Neural progenitor cell (in vitro differentiated cells): ENCODE data around the gene CRELD2. TPM values are rescaled to one million over a fixed set of nuclear protein-coding genes. Genes with fewer than 3 reads are reported as not detected.

Experiments used
- DNase-seq: peaks from one replicate; pipeline ENCODE4 v3.0.0-alpha.2; 2016; ENCODE audit warnings: low spot score
- H2AFZ ChIP-seq: fragments of 200-600 bp; sonication (generic); replicated peaks from 2 replicates; pipeline ENCODE4 v1.6.1; 2016; ENCODE audit warnings: antibody characterized with exemption
- H3F3A ChIP-seq: fragments of 200-600 bp; sonication (generic); 2 replicates; pipeline ENCODE4 v1.6.1; 2016; ENCODE audit warnings: antibody characterized with exemption, low read depth
- H3K27ac ChIP-seq: fragments of 200-600 bp; sonication (generic); 2 replicates; pipeline ENCODE4 v1.5.1; 2016; ENCODE audit warnings: mild to moderate bottlenecking
- H3K27me3 ChIP-seq: fragments of 200-600 bp; sonication (generic); 2 replicates; pipeline ENCODE4 v1.6.1; 2016; ENCODE audit warnings: mild to moderate bottlenecking, moderate library complexity
- H3K36me3 ChIP-seq: fragments of 200-600 bp; sonication (generic); 2 replicates; pipeline ENCODE4 v1.5.1; 2016
- H3K4me1 ChIP-seq: fragments of 200-600 bp; sonication (generic); 2 replicates; pipeline ENCODE4 v1.6.1; 2016; ENCODE audit warnings: mixed run types
- H3K4me2 ChIP-seq: fragments of 200-600 bp; sonication (generic); 2 replicates; pipeline ENCODE4 v1.6.1; 2016
- H3K4me3 ChIP-seq: fragments of 200-600 bp; sonication (generic); 2 replicates; pipeline ENCODE4 v1.5.1; 2016
- H3K79me2 ChIP-seq: fragments of 200-600 bp; sonication (generic); 2 replicates; pipeline ENCODE4 v1.6.1; 2016; ENCODE audit warnings: low read depth
- H3K9ac ChIP-seq: fragments of 200-600 bp; sonication (generic); 2 replicates; pipeline ENCODE4 v1.6.1; 2016
- H3K9me3 ChIP-seq: fragments of 200-600 bp; sonication (generic); 2 replicates; pipeline ENCODE4 v1.5.1; 2016; ENCODE audit warnings: low read depth
- H4K20me1 ChIP-seq: fragments of 200-600 bp; sonication (generic); 2 replicates; pipeline ENCODE4 v1.6.1; 2016; ENCODE audit warnings: low read depth
- H3K27ac Mint-ChIP-seq: 3 replicates; pipeline ENCODE4 v1.8.0; 2021; ENCODE audit warnings: mixed read lengths
- H3K27me3 Mint-ChIP-seq: 2 replicates; pipeline ENCODE4 v1.8.0; 2022; ENCODE audit warnings: low read depth, mild to moderate bottlenecking, inconsistent platforms, moderate library complexity, mixed read lengths; ENCODE audit not compliant: insufficient read depth
- H3K36me3 Mint-ChIP-seq: 3 replicates; pipeline ENCODE4 v1.8.0; 2021; ENCODE audit warnings: mixed read lengths
- H3K4me1 Mint-ChIP-seq: 3 replicates; pipeline ENCODE4 v1.8.0; 2021; ENCODE audit warnings: mixed read lengths
- H3K4me3 Mint-ChIP-seq: 3 replicates; pipeline ENCODE4 v1.8.0; 2021; ENCODE audit warnings: mild to moderate bottlenecking, moderate library complexity, mixed read lengths
- H3K9me3 Mint-ChIP-seq: 3 replicates; pipeline ENCODE4 v1.8.0; 2020; ENCODE audit warnings: mixed read lengths
- CTCF ChIP-seq: fragments of 200-600 bp; sonication (generic); IDR thresholded peaks from 2 replicates; pipeline ENCODE4 v1.5.1; 2017; ENCODE audit warnings: antibody characterized with exemption, mild to moderate bottlenecking
- EZH2 ChIP-seq: fragments of 200-600 bp; sonication (generic); IDR thresholded peaks from 2 replicates; pipeline ENCODE4 v1.6.1; 2017; ENCODE audit warnings: antibody characterized with exemption, mild to moderate bottlenecking, moderate library complexity
- EZH2phosphoT487 ChIP-seq: fragments of 200-600 bp; sonication (generic); IDR thresholded peaks from 2 replicates; pipeline ENCODE4 v1.6.1; 2017; ENCODE audit warnings: antibody characterized with exemption
- total RNA-seq: library from RNA; depleted of rRNA; stranded (reverse); fragments of >200 nt; gene quantifications from 2 replicates; pipeline ENCODE4 v1.2.3, GENCODE V29; 2015; ENCODE audit warnings: low replicate concordance

CRELD2 gene
- total RNA-seq, 1 donor from 2014 or later: 12.2 TPM

- Histone ChIP-seq H2AFZ (no peak overlapping the region), H3K36me3 (no peaks in the 10 kb centered on the region), H4K20me1 (no peaks in the 10 kb centered on the region), H3K4me1 (peaks cover 14% of the 10 kb centered on the region), H3K27ac (no peak overlapping the region), H3K9me3 (no peaks in the 10 kb centered on the region), H3K4me2 (no peak overlapping the region), H3F3A (no peaks in the 10 kb centered on the region), H3K79me2 (no peaks in the 10 kb centered on the region), H3K27me3 (no peaks in the 10 kb centered on the region), H3K9ac (no peak overlapping the region), H3K4me3 (no peak overlapping the region)
- H3K4me1 Mint-ChIP-seq: peaks cover 12% of the 10 kb centered on the region
- no peaks in the 10 kb centered on the region for H3K9me3 Mint-ChIP-seq
- no peak for TF ChIP-seq EZH2
- no peak for TF ChIP-seq CTCF
- TF ChIP-seq EZH2phosphoT487: no peak
- no peak overlapping the region for H3K27ac Mint-ChIP-seq
- DNase-seq: no peak
- H3K4me3 Mint-ChIP-seq: no peak overlapping the region
- no peaks in the 10 kb centered on the region for H3K27me3 Mint-ChIP-seq
- H3K36me3 Mint-ChIP-seq: no peaks in the 10 kb centered on the region
These were observed 32.1 kb downstream of the CRELD2 start for GRCh38 chr22:49950396-49950994.

GRCh38 chr22:49951000-49951677 lies 32.7 kb downstream of the CRELD2 start:
- TF ChIP-seq CTCF: no peak
- no peak for TF ChIP-seq EZH2phosphoT487
- TF ChIP-seq EZH2: no peak
- Histone ChIP-seq H3K4me3 (no peak overlapping the region), H2AFZ (no peak overlapping the region), H3K36me3 (no peaks in the 10 kb centered on the region), H3K9me3 (no peaks in the 10 kb centered on the region), H3K4me1 (peaks cover 14% of the 10 kb centered on the region), H3K9ac (no peak overlapping the region), H3K4me2 (no peak overlapping the region), H4K20me1 (no peaks in the 10 kb centered on the region), H3K27me3 (no peaks in the 10 kb centered on the region), H3K27ac (no peak overlapping the region), H3F3A (no peaks in the 10 kb centered on the region), H3K79me2 (no peaks in the 10 kb centered on the region)
- H3K4me1 Mint-ChIP-seq: peaks cover 10% of the 10 kb centered on the region
- no peaks in the 10 kb centered on the region for H3K9me3 Mint-ChIP-seq
- no peak overlapping the region for H3K4me3 Mint-ChIP-seq
- no peaks in the 10 kb centered on the region for H3K36me3 Mint-ChIP-seq
- H3K27me3 Mint-ChIP-seq: no peaks in the 10 kb centered on the region
- no peak overlapping the region for H3K27ac Mint-ChIP-seq
- no peak for DNase-seq

GRCh38 chr22:49951678-49951985 lies 33.2 kb downstream of the CRELD2 start:
- TF ChIP-seq EZH2phosphoT487 (no peak), CTCF (no peak), EZH2 (no peak)
- Histone ChIP-seq H3K4me1 (peaks cover 13% of the 10 kb centered on the region), H3K4me3 (no peak overlapping the region), H3K9ac (no peak overlapping the region), H4K20me1 (no peaks in the 10 kb centered on the region), H3K79me2 (no peaks in the 10 kb centered on the region), H3K4me2 (no peak overlapping the region), H3K36me3 (no peaks in the 10 kb centered on the region), H3F3A (no peaks in the 10 kb centered on the region), H3K27ac (no peak overlapping the region), H3K27me3 (no peaks in the 10 kb centered on the region), H3K9me3 (no peaks in the 10 kb centered on the region), H2AFZ (no peak overlapping the region)
- Mint-ChIP-seq H3K27me3 (no peaks in the 10 kb centered on the region), H3K4me3 (no peak overlapping the region), H3K27ac (no peak overlapping the region), H3K36me3 (no peaks in the 10 kb centered on the region), H3K9me3 (no peaks in the 10 kb centered on the region), H3K4me1 (peaks cover 5% of the 10 kb centered on the region)
- DNase-seq: no peak
